AG04450 (cell line): ENCODE data around the gene ST3GAL3. TPM values are rescaled to one million over a fixed set of nuclear protein-coding genes. Genes with fewer than 3 reads are reported as not detected.

Source experiments
- CTCF ChIA-PET: fragments of 300-600, 350-600 bp; formaldehyde crosslinking; extraction: SDS; loops from one replicate; lab custom pipeline; 2022; ENCODE audit warnings: antibody characterized with exemption, inconsistent platforms; lab: Charles Lee
- POLR2A ChIA-PET: fragments of 350-600 bp; formaldehyde crosslinking; extraction: SDS; loops from one replicate; lab custom pipeline; 2021; ENCODE audit warnings: antibody characterized with exemption, inconsistent platforms; lab: Yijun Ruan, JAX
- DNase-seq: peaks from one replicate; pipeline ENCODE4 v3.0.0-alpha.2; 2011; ENCODE audit warnings: low read depth, low spot score
- H3K27ac ChIP-seq: one replicate; pipeline ENCODE4 v1.5.1; 2012; ENCODE audit warnings: low read depth, low read length, control low read depth
- H3K27me3 ChIP-seq: one replicate; pipeline ENCODE4 v1.6.0; 2012; ENCODE audit warnings: low read length; ENCODE audit not compliant: control insufficient read depth, insufficient read depth
- H3K4me3 ChIP-seq: 2 replicates; pipeline ENCODE4 v1.5.1; 2011; ENCODE audit warnings: mild to moderate bottlenecking, low read depth, low read length, control low read depth
- H3K9me3 ChIP-seq: 2 replicates; pipeline ENCODE4 v1.5.1; 2012; ENCODE audit warnings: low read length; ENCODE audit not compliant: control insufficient read depth, insufficient read depth
- polyA plus RNA-seq: library from polyadenylated mRNA; depleted of rRNA; stranded (reverse); fragments of >200 nt; gene quantifications from 2 replicates; pipeline ENCODE4 v1.2.3, GENCODE V29; 2011
- TF ChIP-seq, protein P1 (sequence below): IDR thresholded peaks from 2 replicates; pipeline ENCODE4 v1.5.1; 2011; ENCODE audit warnings: low read depth, low read length, control low read depth, inconsistent platforms

Gene ST3GAL3
- polyA plus RNA-seq, 1 experiment: 11.5 TPM

DNA sequence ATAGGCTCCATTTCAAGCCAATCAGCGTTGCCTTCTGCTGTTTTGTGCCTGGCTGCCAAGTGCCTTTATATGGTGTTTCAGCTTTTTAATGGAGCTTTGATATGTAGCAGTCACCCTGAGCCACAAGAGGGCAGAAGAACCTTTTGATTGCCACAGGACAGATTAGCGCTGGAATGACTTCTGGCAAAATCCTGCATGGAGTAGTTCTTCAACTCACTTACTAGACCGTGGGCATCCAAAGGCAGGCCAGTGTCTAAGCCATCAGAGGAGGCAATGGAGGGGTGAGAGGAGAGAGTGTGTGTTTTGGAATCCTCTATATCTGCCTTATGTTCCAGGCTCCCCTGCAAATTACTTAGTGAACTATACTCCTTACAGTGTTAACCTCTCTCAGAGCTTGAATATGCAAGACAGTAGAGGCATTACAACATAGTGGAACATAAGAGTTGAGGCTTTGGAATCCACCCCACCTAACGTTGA is 56.2 kb downstream of the ST3GAL3 start:
- Histone ChIP-seq H3K27ac (no peak overlapping the region), H3K4me3 (no peak overlapping the region), H3K9me3 (no peaks in the 10 kb centered on the region), H3K27me3 (no peaks in the 10 kb centered on the region)
- POLR2A ChIA-PET: interaction anchor here (0.9 to 1.5 kb wide), 3 partner anchors 56 to 211 kb away, joined by 4 to 21 read pairs (median 5); partner anchors contain the start of genes ARTN, ATP6V0B and ST3GAL3
- DNase-seq: peak; percentile 86
- TF ChIP-seq, protein P1, sequence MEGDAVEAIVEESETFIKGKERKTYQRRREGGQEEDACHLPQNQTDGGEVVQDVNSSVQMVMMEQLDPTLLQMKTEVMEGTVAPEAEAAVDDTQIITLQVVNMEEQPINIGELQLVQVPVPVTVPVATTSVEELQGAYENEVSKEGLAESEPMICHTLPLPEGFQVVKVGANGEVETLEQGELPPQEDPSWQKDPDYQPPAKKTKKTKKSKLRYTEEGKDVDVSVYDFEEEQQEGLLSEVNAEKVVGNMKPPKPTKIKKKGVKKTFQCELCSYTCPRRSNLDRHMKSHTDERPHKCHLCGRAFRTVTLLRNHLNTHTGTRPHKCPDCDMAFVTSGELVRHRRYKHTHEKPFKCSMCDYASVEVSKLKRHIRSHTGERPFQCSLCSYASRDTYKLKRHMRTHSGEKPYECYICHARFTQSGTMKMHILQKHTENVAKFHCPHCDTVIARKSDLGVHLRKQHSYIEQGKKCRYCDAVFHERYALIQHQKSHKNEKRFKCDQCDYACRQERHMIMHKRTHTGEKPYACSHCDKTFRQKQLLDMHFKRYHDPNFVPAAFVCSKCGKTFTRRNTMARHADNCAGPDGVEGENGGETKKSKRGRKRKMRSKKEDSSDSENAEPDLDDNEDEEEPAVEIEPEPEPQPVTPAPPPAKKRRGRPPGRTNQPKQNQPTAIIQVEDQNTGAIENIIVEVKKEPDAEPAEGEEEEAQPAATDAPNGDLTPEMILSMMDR: peak; percentile 93
- CTCF ChIA-PET: interaction anchor here (0.5 to 9.6 kb wide), 65 partner anchors 8 to 561 kb away, joined by 3 to 438 read pairs (median 5); partner anchors contain the start of genes ARTN, ATP6V0B, DPH2 and IPO13

DNA sequence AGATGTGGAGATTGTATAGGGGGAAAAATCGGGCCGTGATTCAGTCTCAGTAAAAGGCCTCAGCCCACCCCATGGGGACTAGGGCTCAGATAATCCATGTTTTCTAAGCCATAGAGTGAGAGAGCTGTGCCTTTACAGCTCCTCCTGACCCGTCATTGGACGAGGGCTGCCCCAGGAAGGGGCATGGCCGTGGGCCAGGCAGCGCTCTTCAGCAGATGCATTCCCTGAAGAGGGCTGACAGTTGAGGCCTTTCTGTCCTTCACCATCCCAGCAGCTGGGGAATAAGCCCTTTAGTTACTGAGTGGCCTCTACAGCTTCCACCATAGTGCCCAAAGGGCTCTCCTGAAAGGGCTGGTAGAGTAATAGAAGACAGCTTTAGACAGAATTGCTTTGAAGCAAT is 57.2 kb downstream of the ST3GAL3 start:
- H3K27ac ChIP-seq: no peak overlapping the region
- H3K4me3 ChIP-seq: no peak overlapping the region
- ChIA-PET POLR2A (interaction anchor here (1.7 kb wide), 1 partner anchor 114 kb away, joined by 3 read pairs; the partner anchor contains the start of gene KDM4A), CTCF (interaction anchor here (0.6 to 9.6 kb wide), 21 partner anchors 14 to 284 kb away, joined by 3 to 438 read pairs (median 8); partner anchors contain the start of genes ARTN, DPH2 and IPO13)
- H3K27me3 ChIP-seq: no peaks in the 10 kb centered on the region
- no peaks in the 10 kb centered on the region for H3K9me3 ChIP-seq
- TF ChIP-seq, protein P1: no peak
- no peak for DNase-seq

DNA sequence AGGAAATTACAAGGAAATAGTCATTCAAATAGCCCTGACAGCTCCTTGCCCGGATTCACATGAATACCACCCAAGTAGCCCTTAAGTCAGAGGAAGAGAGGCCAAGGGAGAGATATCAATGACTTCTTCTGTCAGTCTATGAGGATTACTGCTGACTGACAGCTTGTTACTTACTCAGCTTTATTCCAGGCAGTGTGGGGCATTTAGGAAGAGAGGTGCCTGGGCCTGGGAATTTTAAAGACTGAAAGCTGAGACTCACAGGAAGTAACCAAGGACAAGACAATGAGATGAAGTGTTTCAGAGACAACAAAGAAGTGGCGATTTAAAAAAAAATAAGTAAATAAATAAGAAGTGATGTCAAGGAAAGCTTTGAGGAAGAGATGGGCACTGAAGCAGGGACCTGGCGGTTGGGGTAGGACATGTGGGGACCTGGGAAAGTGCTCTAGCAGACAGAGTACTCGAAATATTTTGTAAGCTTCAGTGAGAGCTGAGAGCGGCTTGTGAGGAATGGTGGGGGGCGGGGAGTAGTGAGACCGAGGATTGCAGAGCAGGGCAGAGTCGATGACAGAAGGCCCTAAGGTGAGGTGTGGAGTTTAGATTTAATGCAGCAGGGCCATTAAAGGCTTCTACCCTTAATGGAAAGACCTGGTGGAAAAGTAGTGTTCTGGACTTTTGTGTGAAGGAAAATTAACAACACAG is 58.9 kb downstream of the ST3GAL3 start:
- ChIA-PET POLR2A (interaction anchor here (0.6 kb wide), 1 partner anchor 211 kb away, joined by 4 read pairs; no protein-coding TSS in a partner anchor), CTCF (interaction anchor here (0.6 to 9.6 kb wide), 7 partner anchors 21 to 1931 kb away, joined by 3 to 438 read pairs (median 7); partner anchors contain the start of gene ARTN)
- Histone ChIP-seq H3K4me3 (no peak overlapping the region), H3K27me3 (no peaks in the 10 kb centered on the region), H3K9me3 (no peaks in the 10 kb centered on the region), H3K27ac (no peak overlapping the region)
- TF ChIP-seq, protein P1: no peak
- DNase-seq: no peak

DNA sequence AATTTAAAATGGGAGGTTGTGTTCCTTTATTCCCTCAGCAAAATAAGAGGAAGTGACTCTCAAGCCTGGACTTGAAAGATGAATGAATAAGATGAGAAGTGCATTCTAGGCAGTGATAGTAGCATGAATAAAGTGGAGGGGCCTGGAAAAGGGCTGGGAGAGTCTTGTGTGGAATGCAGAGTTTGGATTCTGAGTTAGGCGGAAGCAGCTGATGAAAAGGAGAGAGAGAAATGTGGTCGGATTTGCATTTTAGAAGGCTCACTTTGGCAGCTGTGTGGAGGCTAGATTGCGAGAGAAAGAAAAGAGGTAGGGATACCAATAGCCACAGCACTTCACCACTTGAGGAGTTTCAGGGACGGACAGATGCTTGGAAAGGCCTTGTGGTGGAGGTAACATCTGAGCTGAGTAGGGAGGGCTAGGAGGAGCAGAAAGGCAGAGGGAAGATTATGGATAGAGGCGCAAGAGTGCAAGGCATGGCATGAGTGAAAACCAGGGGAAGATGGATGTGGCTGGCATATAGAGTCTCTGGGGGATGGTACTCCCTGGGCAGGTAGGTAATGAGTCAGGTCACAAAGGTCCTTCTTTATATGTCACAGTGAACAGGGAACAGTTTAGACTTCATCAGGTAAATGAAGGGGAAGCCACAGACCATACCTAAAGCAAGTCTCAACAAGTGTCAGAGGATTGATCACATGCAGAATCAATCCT is 59.6 kb downstream of the ST3GAL3 start:
- CTCF ChIA-PET: interaction anchor here (2.2 to 9.6 kb wide), 4 partner anchors 169 to 282 kb away, joined by 7 to 438 read pairs (median 24); partner anchors contain the start of gene ARTN
- no peak overlapping the region for H3K27ac ChIP-seq
- POLR2A ChIA-PET: no interaction called here
- no peak for DNase-seq
- TF ChIP-seq, protein P1: no peak
- H3K27me3 ChIP-seq: no peaks in the 10 kb centered on the region
- H3K4me3 ChIP-seq: no peak overlapping the region
- no peaks in the 10 kb centered on the region for H3K9me3 ChIP-seq
